CD4-positive, CD25-positive, alpha-beta regulatory T cell (primary cell): ENCODE data around the gene PA2G4. TPM values are rescaled to one million over a fixed set of nuclear protein-coding genes. Genes with fewer than 3 reads are reported as not detected.

Source experiments
- ATAC-seq, 2 donors: fragments of 150-1000 bp; cut with Tn5 transposase; one replicate each; pipeline ENCODE4 v1.10.0; 2021; ENCODE audit warnings: low read depth in 2 of 2, moderate number of reproducible peaks in 2 of 2, moderate library complexity in 1 of 2
- DNase-seq, 3 donors: peaks; one replicate each; pipeline versions ENCODE4 v3.0.0 to v3.0.0-alpha.2; 2012 to 2022; ENCODE audit warnings: mixed read lengths in 1 of 3
- H3K27ac ChIP-seq: one replicate; pipeline ENCODE4 v1.7.0; 2013; ENCODE audit warnings: mild to moderate bottlenecking, low read length; ENCODE audit not compliant: insufficient read depth, poor library complexity, severe bottlenecking
- H3K27me3 ChIP-seq: one replicate; pipeline ENCODE4 v1.7.0; 2013; ENCODE audit warnings: low read length; ENCODE audit not compliant: control insufficient read depth, insufficient read depth
- H3K36me3 ChIP-seq: one replicate; pipeline ENCODE4 v1.7.0; 2013; ENCODE audit warnings: mild to moderate bottlenecking, low read length, moderate library complexity; ENCODE audit not compliant: control insufficient read depth, insufficient read depth
- H3K4me1 ChIP-seq: 2 replicates; pipeline ENCODE4 v1.7.0; 2013; ENCODE audit warnings: mild to moderate bottlenecking, low read length; ENCODE audit not compliant: insufficient read depth, control insufficient read depth, poor library complexity, severe bottlenecking
- H3K4me3 ChIP-seq: one replicate; pipeline ENCODE4 v1.7.0; 2013; ENCODE audit warnings: low read depth, mild to moderate bottlenecking, low read length, moderate library complexity
- H3K9me3 ChIP-seq, 2 experiments: 1 replicate in 1 of 2; 2 replicates in 1 of 2; pipeline ENCODE4 v1.7.0; 2013; ENCODE audit warnings: low read length in 2 of 2, mild to moderate bottlenecking in 1 of 2, moderate library complexity in 1 of 2; ENCODE audit not compliant: control insufficient read depth in 2 of 2
- H3K27ac Mint-ChIP-seq, 3 donors: one replicate each; pipeline ENCODE4 v1.8.0; 2020 to 2022; ENCODE audit warnings: mild to moderate bottlenecking in 3 of 3, mixed read lengths in 3 of 3, moderate library complexity in 2 of 3
- H3K27me3 Mint-ChIP-seq: one replicate; pipeline ENCODE4 v1.8.0; 2022; ENCODE audit warnings: mild to moderate bottlenecking, mixed read lengths
- H3K36me3 Mint-ChIP-seq: one replicate; pipeline ENCODE4 v1.8.0; 2020; ENCODE audit warnings: mixed read lengths
- H3K4me1 Mint-ChIP-seq, 4 donors: one replicate each; pipeline ENCODE4 v1.8.0; 2020 to 2022; ENCODE audit warnings: mixed read lengths in 4 of 4, mild to moderate bottlenecking in 1 of 4
- H3K4me3 Mint-ChIP-seq, 4 donors: one replicate each; pipeline ENCODE4 v1.8.0; 2020 to 2022; ENCODE audit warnings: mild to moderate bottlenecking in 4 of 4, mixed read lengths in 4 of 4, moderate library complexity in 3 of 4
- H3K9me3 Mint-ChIP-seq, 7 donors: one replicate each; pipeline ENCODE4 v1.8.0; 2020 to 2022; ENCODE audit warnings: mixed read lengths in 7 of 7, mild to moderate bottlenecking in 3 of 7, moderate library complexity in 2 of 7
- polyA plus RNA-seq, 4 donors: library from polyadenylated mRNA; unstranded; fragments of 300-500 nt; fragmentation: Illumina TruSeq; gene quantifications; one replicate each; pipeline ENCODE4 v1.2.3, GENCODE V29; 2021
- total RNA-seq: library from RNA; stranded (reverse); gene quantifications from one replicate; pipeline ENCODE4 v1.2.3, GENCODE V29; 2022

Gene PA2G4
- total and polyA plus RNA-seq, 5 donors from 2014 or later, result 63.8 to 203 (median 196) TPM

GRCh38 chr12:56078931-56079722 is 25.2 kb upstream of the PA2G4 start:
- H3K4me3 Mint-ChIP-seq, result peak overlapping the region; percentile 80 to 93 (median 87)
- Histone ChIP-seq H3K36me3 (no peaks in the 10 kb centered on the region), H3K9me3 (no peaks in the 10 kb centered on the region), H3K27ac (no peak overlapping the region), H3K27me3 (no peaks in the 10 kb centered on the region), H3K4me3 (peak overlapping the region; percentile 82), H3K4me1 (peaks cover 21% of the 10 kb centered on the region)
- H3K36me3 Mint-ChIP-seq, result no peaks in the 10 kb centered on the region
- ATAC-seq, result peak; percentile 50 to 54
- H3K27ac Mint-ChIP-seq, result no peak overlapping the region
- H3K4me1 Mint-ChIP-seq, result peaks cover 0 to 17% (median 6%) of the 10 kb centered on the region in 4 donors
- peaks cover 0 to 3% (median 0%) of the 10 kb centered on the region in 7 donors for H3K9me3 Mint-ChIP-seq
- peak; percentile 35 to 50 (median 45) for DNase-seq
- H3K27me3 Mint-ChIP-seq, result peaks cover 40% of the 10 kb centered on the region

GRCh38 chr12:56079723-56080555 is 24.4 kb upstream of the PA2G4 start, which contains the start of gene ERBB3:
Gene ERBB3, plus strand, starts transcription at chr12:56080165. Its CDS starts 136 bp downstream, at chr12:56080301.
- Histone ChIP-seq H3K4me3 (peak within 1 kb of the TSS; percentile 82), H3K4me1 (peaks cover 21% of the 10 kb centered on the region), H3K36me3 (no peaks in the 10 kb centered on the region), H3K27ac (no peak within 1 kb of the TSS), H3K27me3 (no peaks in the 10 kb centered on the region), H3K9me3 (no peaks in the 10 kb centered on the region)
- ATAC-seq, result peak; percentile 63 to 68
- H3K9me3 Mint-ChIP-seq, result peaks cover 0 to 2% (median 0%) of the 10 kb centered on the region in 7 donors
- H3K4me3 Mint-ChIP-seq, result peak within 1 kb of the TSS; percentile 80 to 93 (median 87)
- H3K36me3 Mint-ChIP-seq, result no peaks in the 10 kb centered on the region
- DNase-seq, result peak; percentile 41 to 66 (median 59)
- peaks cover 0 to 17% (median 6%) of the 10 kb centered on the region in 4 donors for H3K4me1 Mint-ChIP-seq
- peaks cover 40% of the 10 kb centered on the region for H3K27me3 Mint-ChIP-seq
- H3K27ac Mint-ChIP-seq, result no peak within 1 kb of the TSS

- Mint-ChIP-seq H3K9me3 (peaks cover 0 to 2% (median 0%) of the 10 kb centered on the region in 7 donors), H3K27me3 (peaks cover 40% of the 10 kb centered on the region), H3K36me3 (no peaks in the 10 kb centered on the region), H3K27ac (no peak overlapping the region), H3K4me1 (peaks cover 0 to 17% (median 6%) of the 10 kb centered on the region in 4 donors), H3K4me3 (peak overlapping the region; percentile 80 to 93 (median 87))
- peak in 1 of 3 donors; percentile 26 for DNase-seq
- no peak for ATAC-seq
- Histone ChIP-seq H3K4me3 (no peak overlapping the region), H3K4me1 (peaks cover 21% of the 10 kb centered on the region), H3K27ac (no peak overlapping the region), H3K9me3 (no peaks in the 10 kb centered on the region), H3K27me3 (no peaks in the 10 kb centered on the region), H3K36me3 (no peaks in the 10 kb centered on the region)
Observed at GRCh38 chr12:56080556-56081138, 23.7 kb upstream of the PA2G4 start.

- Mint-ChIP-seq H3K9me3 (peaks cover 0 to 2% (median 0%) of the 10 kb centered on the region in 7 donors), H3K4me3 (peak overlapping the region in 3 of 4 donors; percentile 27 to 87 (median 80)), H3K27me3 (peaks cover 40% of the 10 kb centered on the region), H3K36me3 (no peaks in the 10 kb centered on the region), H3K27ac (no peak overlapping the region), H3K4me1 (peaks cover 0 to 17% (median 6%) of the 10 kb centered on the region in 4 donors)
- DNase-seq, result no peak
- no peaks in the 10 kb centered on the region for H3K27me3 ChIP-seq
- no peak for ATAC-seq
- H3K36me3 ChIP-seq, result no peaks in the 10 kb centered on the region
- H3K9me3 ChIP-seq, result no peaks in the 10 kb centered on the region
- H3K4me1 ChIP-seq, result peaks cover 21% of the 10 kb centered on the region
- H3K27ac ChIP-seq, result no peak overlapping the region
- H3K4me3 ChIP-seq, result no peak overlapping the region
Observed at GRCh38 chr12:56081393-56082347, 22.7 kb upstream of the PA2G4 start.

GRCh38 chr12:56082382-56082781 is 22.0 kb upstream of the PA2G4 start:
- no peaks in the 10 kb centered on the region for H3K36me3 ChIP-seq
- no peaks in the 10 kb centered on the region for H3K27me3 ChIP-seq
- Mint-ChIP-seq H3K4me1 (peaks cover 0 to 17% (median 6%) of the 10 kb centered on the region in 4 donors), H3K36me3 (no peaks in the 10 kb centered on the region), H3K27ac (no peak overlapping the region), H3K4me3 (peak overlapping the region in 2 of 4 donors; percentile 15 to 68), H3K9me3 (peaks cover 0 to 2% (median 0%) of the 10 kb centered on the region in 7 donors), H3K27me3 (peaks cover 40% of the 10 kb centered on the region)
- no peak for DNase-seq
- H3K9me3 ChIP-seq, result no peaks in the 10 kb centered on the region
- no peak overlapping the region for H3K4me3 ChIP-seq
- H3K27ac ChIP-seq, result no peak overlapping the region
- no peak for ATAC-seq
- H3K4me1 ChIP-seq, result peaks cover 21% of the 10 kb centered on the region

GRCh38 chr12:56082967-56083366 is 21.4 kb upstream of the PA2G4 start:
- peaks cover 45% of the 10 kb centered on the region for H3K27me3 Mint-ChIP-seq
- DNase-seq, result no peak
- H3K4me3 Mint-ChIP-seq, result no peak overlapping the region
- H3K36me3 ChIP-seq, result no peaks in the 10 kb centered on the region
- H3K9me3 ChIP-seq, result no peaks in the 10 kb centered on the region
- no peaks in the 10 kb centered on the region for H3K27me3 ChIP-seq
- H3K27ac ChIP-seq, result no peak overlapping the region
- no peak for ATAC-seq
- H3K27ac Mint-ChIP-seq, result no peak overlapping the region
- H3K9me3 Mint-ChIP-seq, result peaks cover 0 to 2% (median 0%) of the 10 kb centered on the region in 7 donors
- H3K36me3 Mint-ChIP-seq, result no peaks in the 10 kb centered on the region
- no peak overlapping the region for H3K4me3 ChIP-seq
- peaks cover 0 to 17% (median 6%) of the 10 kb centered on the region in 4 donors for H3K4me1 Mint-ChIP-seq
- H3K4me1 ChIP-seq, result peaks cover 21% of the 10 kb centered on the region
